CD4-positive, alpha-beta T cell (primary cell): ENCODE data around the gene ST6GALNAC3. TPM values are rescaled to one million over a fixed set of nuclear protein-coding genes. Genes with fewer than 3 reads are reported as not detected.

Experiments used
- ATAC-seq: fragments of 200-7000 bp; cut with Tn5 transposase; one replicate; pipeline ENCODE4 v1.10.0; 2022; ENCODE audit warnings: mild to moderate bottlenecking; ENCODE audit not compliant: poor library complexity
- CTCF ChIA-PET: fragments of 350-600 bp; sonication (Branson Sonifier 250); formaldehyde crosslinking; loops from one replicate; lab custom pipeline; 2021; ENCODE audit warnings: antibody characterized with exemption, inconsistent platforms; lab: Charles Lee
- POLR2A ChIA-PET: fragments of 350-600 bp; sonication (Branson Sonifier 250); formaldehyde crosslinking; loops from one replicate; lab custom pipeline; 2021; ENCODE audit warnings: antibody characterized with exemption, inconsistent platforms; lab: Charles Lee
- DNase-seq, 14 experiments: peaks; one replicate each; pipeline ENCODE4 v3.0.0-alpha.2; 2013 to 2020; ENCODE audit warnings: mixed read lengths in 2 of 14
- H3K27ac ChIP-seq, 2 donors: one replicate each; pipeline versions ENCODE4 v1.5.1 to v1.7.0; 2013; ENCODE audit warnings: low read length in 2 of 2, low read depth in 1 of 2, mild to moderate bottlenecking in 1 of 2
- H3K27me3 ChIP-seq, 2 experiments: 1 replicate in 1 of 2; 2 replicates in 1 of 2; pipeline versions ENCODE4 v1.6.1 to v1.7.0; 2013; ENCODE audit warnings: low read length in 2 of 2, control low read depth in 1 of 2, mild to moderate bottlenecking in 1 of 2, moderate library complexity in 1 of 2; ENCODE audit not compliant: insufficient read depth in 2 of 2, control insufficient read depth in 1 of 2
- H3K36me3 ChIP-seq: one replicate; pipeline ENCODE4 v1.6.1; 2013; ENCODE audit warnings: low read length, control low read depth; ENCODE audit not compliant: insufficient read depth
- H3K4me1 ChIP-seq: one replicate; pipeline ENCODE4 v1.6.1; 2013; ENCODE audit warnings: low read length, control low read depth; ENCODE audit not compliant: insufficient read depth
- H3K4me3 ChIP-seq: one replicate; pipeline ENCODE4 v1.5.1; 2013; ENCODE audit warnings: mild to moderate bottlenecking, low read length, moderate library complexity
- H3K9me3 ChIP-seq, 2 experiments: 1 replicate in 1 of 2; 2 replicates in 1 of 2; pipeline versions ENCODE4 v1.6.1 to v1.7.0; 2013; ENCODE audit warnings: low read length in 2 of 2, mild to moderate bottlenecking in 2 of 2, control low read depth in 1 of 2, moderate library complexity in 1 of 2; ENCODE audit not compliant: control insufficient read depth in 1 of 2, insufficient read depth in 1 of 2
- H3K27ac Mint-ChIP-seq: one replicate; pipeline ENCODE4 v1.8.0; 2020; ENCODE audit warnings: mixed read lengths
- H3K27me3 Mint-ChIP-seq: one replicate; pipeline ENCODE4 v1.8.0; 2021; ENCODE audit warnings: mixed read lengths
- H3K36me3 Mint-ChIP-seq: one replicate; pipeline ENCODE4 v1.8.0; 2021; ENCODE audit warnings: low read depth, mixed read lengths
- H3K4me1 Mint-ChIP-seq: one replicate; pipeline ENCODE4 v1.8.0; 2021; ENCODE audit warnings: low read depth, mixed read lengths
- H3K4me3 Mint-ChIP-seq: one replicate; pipeline ENCODE4 v1.8.0; 2020; ENCODE audit warnings: mild to moderate bottlenecking, mixed read lengths
- H3K9me3 Mint-ChIP-seq: one replicate; pipeline ENCODE4 v1.8.0; 2020; ENCODE audit warnings: mixed read lengths
- CTCF ChIP-seq: fragments of 200-600 bp; IDR thresholded peaks from one replicate; pipeline ENCODE4 v1.8.0; 2022; ENCODE audit warnings: antibody characterized with exemption, mild to moderate bottlenecking
- intact Hi-C, 2 experiments: fragments of 100-400 bp; cut with DNase I in 1 of 2; cut with micrococcal nuclease in 1 of 2; formaldehyde crosslinking; loops; one replicate each; pipeline versions ENCODE4 v1.15.1 to v1.9.0; 2023 to 2025; cut with DNase I, micrococcal nuclease
- total RNA-seq, 174 experiments: library from RNA in 2 of 174; stranded (reverse) in 2 of 174; gene quantifications; one replicate each; pipeline ENCODE4 v1.2.3 and lab custom pipeline; 2021 to 2026

ST6GALNAC3 gene
- total RNA-seq, 2 experiments from 2014 or later = 0.77 to 1.3 TPM

DNA sequence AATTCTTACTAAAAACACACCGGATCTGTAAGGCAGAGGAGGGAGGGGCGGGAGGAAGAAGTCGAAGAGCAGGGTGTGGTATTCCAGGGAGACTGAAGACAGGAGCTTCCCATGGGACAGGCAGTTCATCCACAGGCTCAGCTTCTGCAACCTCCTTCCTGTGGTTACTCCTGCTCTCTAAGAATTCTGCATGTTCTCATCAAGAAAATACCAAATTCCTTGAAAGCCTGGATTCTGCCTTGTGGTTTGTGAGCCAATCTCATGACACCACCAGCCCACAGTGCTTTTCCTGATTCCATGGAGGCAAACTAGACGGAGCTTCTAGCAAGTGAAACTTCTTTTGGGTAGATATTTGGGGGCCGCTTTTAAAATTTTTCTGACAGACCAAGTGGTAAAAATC is 1.1 kb upstream of the ST6GALNAC3 start:
- Mint-ChIP-seq H3K36me3 (no peaks in the 10 kb centered on the region), H3K4me1 (peaks cover 23% of the 10 kb centered on the region), H3K27ac (no peak overlapping the region), H3K9me3 (no peaks in the 10 kb centered on the region), H3K4me3 (peak overlapping the region; percentile 65), H3K27me3 (no peaks in the 10 kb centered on the region)
- no peak for TF ChIP-seq CTCF
- no peak for ATAC-seq
- no peak for DNase-seq
- ChIA-PET POLR2A (no interaction called here), CTCF (no interaction called here)
- intact Hi-C loops = loop anchor here in 1 of 2 experiments (5.0 to 10.0 kb wide), 8 partner anchors 211 to 1931 kb away; partner anchors contain the start of genes ACADM, DNAJB4, FPGT and LRRIQ3
- no peaks in the 10 kb centered on the region for H3K27me3 ChIP-seq
- H3K4me1 ChIP-seq = peaks cover 15% of the 10 kb centered on the region
- no peak overlapping the region for H3K4me3 ChIP-seq
- no peaks in the 10 kb centered on the region for H3K9me3 ChIP-seq
- no peak overlapping the region for H3K27ac ChIP-seq
- H3K36me3 ChIP-seq = no peaks in the 10 kb centered on the region

- ChIA-PET CTCF (no interaction called here), POLR2A (no interaction called here)
- Mint-ChIP-seq H3K9me3 (no peaks in the 10 kb centered on the region), H3K27ac (peak overlapping the region; percentile 21), H3K36me3 (no peaks in the 10 kb centered on the region), H3K4me3 (peak overlapping the region; percentile 92), H3K27me3 (no peaks in the 10 kb centered on the region), H3K4me1 (peaks cover 23% of the 10 kb centered on the region)
- ATAC-seq (no peak), DNase-seq (peak in 1 of 14 experiments; percentile 3)
- H3K4me3 ChIP-seq = peak overlapping the region; percentile 80
- intact Hi-C loops = loop anchor here in 1 of 2 experiments (5.0 to 10.0 kb wide), 8 partner anchors 210 to 1930 kb away; partner anchors contain the start of genes ACADM, DNAJB4, FPGT and LRRIQ3
- peaks cover 15% of the 10 kb centered on the region for H3K4me1 ChIP-seq
- TF ChIP-seq CTCF = no peak
- H3K27me3 ChIP-seq = no peaks in the 10 kb centered on the region
- H3K36me3 ChIP-seq = no peaks in the 10 kb centered on the region
- H3K9me3 ChIP-seq = no peaks in the 10 kb centered on the region
- H3K27ac ChIP-seq = no peak overlapping the region
These were observed 593 bp downstream of the ST6GALNAC3 start for GRCh38 chr1:76075188-76075489.

DNA sequence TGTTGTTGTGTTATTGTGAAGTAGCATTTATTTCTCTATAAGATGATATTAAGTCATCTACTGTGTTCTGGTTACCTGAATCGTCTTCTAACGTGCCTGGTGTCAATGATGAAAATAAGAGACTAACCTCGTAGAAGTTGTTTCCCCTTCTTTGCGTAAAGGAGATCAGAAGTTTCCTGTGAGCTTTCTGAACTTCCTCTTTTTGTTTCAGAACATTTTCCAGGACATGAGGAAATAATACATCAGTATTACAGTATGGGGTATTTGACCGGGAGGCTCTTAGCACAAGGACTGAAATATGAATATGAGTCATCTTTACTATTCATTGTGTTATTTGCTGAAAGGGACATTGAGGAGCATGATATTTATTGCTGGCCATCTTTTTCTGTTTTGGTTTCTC is 1.3 kb downstream of the ST6GALNAC3 start:
- TF ChIP-seq CTCF = no peak
- Mint-ChIP-seq H3K27me3 (no peaks in the 10 kb centered on the region), H3K4me1 (peaks cover 23% of the 10 kb centered on the region), H3K9me3 (no peaks in the 10 kb centered on the region), H3K27ac (no peak overlapping the region), H3K36me3 (no peaks in the 10 kb centered on the region), H3K4me3 (peak overlapping the region; percentile 92)
- ChIA-PET POLR2A (no interaction called here), CTCF (no interaction called here)
- Histone ChIP-seq H3K4me3 (no peak overlapping the region), H3K27ac (no peak overlapping the region), H3K4me1 (peaks cover 15% of the 10 kb centered on the region), H3K36me3 (no peaks in the 10 kb centered on the region), H3K9me3 (no peaks in the 10 kb centered on the region), H3K27me3 (no peaks in the 10 kb centered on the region)
- intact Hi-C loops = loop anchor here in 1 of 2 experiments (5.0 to 10.0 kb wide), 8 partner anchors 209 to 1929 kb away; partner anchors contain the start of genes ACADM, DNAJB4, FPGT and LRRIQ3
- peak in 3 of 14 experiments; percentile 21 to 55 (median 41) for DNase-seq
- ATAC-seq = no peak
